ENCODE data around the gene NDNF.

The NDNF gene

GRCh38 chr4:121048165-121048564 lies 24.2 kb downstream of the NDNF start:
- DNase-seq, result no peak
- no peaks in the 10 kb centered on the region for H3K9me3 ChIP-seq (ENCODE audit: severe bottlenecking)
- H3K27ac ChIP-seq, result no peak overlapping the region
- no peak overlapping the region for H3K4me3 ChIP-seq (ENCODE audit: low read depth, low read length)
- TF ChIP-seq CTCF (IDR thresholded peaks at IDR 0.05; ENCODE audit: low read depth, low read length), result no peak
- no peaks in the 10 kb centered on the region for H3K36me3 ChIP-seq
- no peaks in the 10 kb centered on the region for H3K27me3 ChIP-seq (ENCODE audit: insufficient read depth, low read depth, severe bottlenecking)

GRCh38 chr4:121041307-121042090 lies 30.8 kb downstream of the NDNF start:
- H3K9me3 ChIP-seq (ENCODE audit: severe bottlenecking), result no peaks in the 10 kb centered on the region
- TF ChIP-seq CTCF (IDR thresholded peaks at IDR 0.05; ENCODE audit: low read depth, low read length), result no peak
- no peak overlapping the region for H3K4me3 ChIP-seq (ENCODE audit: low read depth, low read length)
- H3K27ac ChIP-seq, result no peak overlapping the region
- peaks cover 8% of the 10 kb centered on the region for H3K36me3 ChIP-seq
- no peak for DNase-seq
- H3K27me3 ChIP-seq (ENCODE audit: insufficient read depth, low read depth, severe bottlenecking), result no peaks in the 10 kb centered on the region

GRCh38 chr4:121034017-121034416 lies 38.3 kb downstream of the NDNF start:
- no peak for TF ChIP-seq CTCF (IDR thresholded peaks at IDR 0.05; ENCODE audit: low read depth, low read length)
- Histone ChIP-seq H3K27me3 (ENCODE audit: insufficient read depth, low read depth, severe bottlenecking) (no peaks in the 10 kb centered on the region), H3K36me3 (peaks cover 8% of the 10 kb centered on the region), H3K27ac (no peak overlapping the region), H3K9me3 (ENCODE audit: severe bottlenecking) (no peaks in the 10 kb centered on the region), H3K4me3 (ENCODE audit: low read depth, low read length) (no peak overlapping the region)
- DNase-seq, result no peak

- DNase-seq, result no peak
- no peaks in the 10 kb centered on the region for H3K36me3 ChIP-seq
These were observed 41.6 kb downstream of the NDNF start for GRCh38 chr4:121030711-121031110.

GRCh38 chr4:121030131-121030530 lies 42.2 kb downstream of the NDNF start:
- no peak for TF ChIP-seq CTCF (IDR thresholded peaks at IDR 0.05; ENCODE audit: low read depth, low read length)
- Histone ChIP-seq H3K36me3 (no peaks in the 10 kb centered on the region), H3K4me3 (ENCODE audit: low read depth, low read length) (no peak overlapping the region), H3K27me3 (ENCODE audit: insufficient read depth, low read depth, severe bottlenecking) (no peaks in the 10 kb centered on the region), H3K9me3 (ENCODE audit: severe bottlenecking) (no peaks in the 10 kb centered on the region), H3K27ac (no peak overlapping the region)
- no peak for DNase-seq

More at GRCh38 chr4:121030711-121031110, 41.6 kb downstream of the NDNF start:
- H3K27ac ChIP-seq, result no peak overlapping the region
- no peaks in the 10 kb centered on the region for H3K9me3 ChIP-seq (ENCODE audit: severe bottlenecking)
- TF ChIP-seq CTCF (IDR thresholded peaks at IDR 0.05; ENCODE audit: low read depth, low read length), result no peak
- H3K27me3 ChIP-seq (ENCODE audit: insufficient read depth, low read depth, severe bottlenecking), result no peaks in the 10 kb centered on the region
- no peak overlapping the region for H3K4me3 ChIP-seq (ENCODE audit: low read depth, low read length)

- H3K9me3 ChIP-seq (ENCODE audit: severe bottlenecking), result no peaks in the 10 kb centered on the region
- no peaks in the 10 kb centered on the region for H3K27me3 ChIP-seq (ENCODE audit: insufficient read depth, low read depth, severe bottlenecking)
- H3K36me3 ChIP-seq, result no peaks in the 10 kb centered on the region
- no peak for DNase-seq
- no peak for TF ChIP-seq CTCF (IDR thresholded peaks at IDR 0.05; ENCODE audit: low read depth, low read length)
- no peak overlapping the region for H3K4me3 ChIP-seq (ENCODE audit: low read depth, low read length)
- H3K27ac ChIP-seq, result no peak overlapping the region
These were observed 46.3 kb downstream of the NDNF start for GRCh38 chr4:121026034-121026433.
